Fibroblast of lung (primary cell): ENCODE data around the gene ITGA7. TPM values are rescaled to one million over a fixed set of nuclear protein-coding genes. Genes with fewer than 3 reads are reported as not detected.

ENCODE experiments used
- DNase-seq, 2 donors: peaks; one replicate each; pipeline versions ENCODE4 v3.0.0 to v3.0.0-alpha.2; 2010; ENCODE audit warnings: low read depth in 2 of 2
- H2AFZ ChIP-seq: 2 replicates; pipeline ENCODE4 v1.5.1; 2012; ENCODE audit warnings: low read length, control low read depth, inconsistent platforms
- H3K27ac ChIP-seq: 2 replicates; pipeline ENCODE4 v1.5.1; 2011; ENCODE audit warnings: low read length, control low read depth; ENCODE audit not compliant: insufficient read depth
- H3K27me3 ChIP-seq: 2 replicates; pipeline ENCODE4 v1.5.1; 2011; ENCODE audit warnings: mild to moderate bottlenecking, low read length; ENCODE audit not compliant: control insufficient read depth, insufficient read depth
- H3K36me3 ChIP-seq: 2 replicates; pipeline ENCODE4 v1.5.1; 2011; ENCODE audit warnings: low read length; ENCODE audit not compliant: control insufficient read depth, insufficient read depth
- H3K4me1 ChIP-seq: 2 replicates; pipeline ENCODE4 v1.5.1; 2011; ENCODE audit warnings: low read length; ENCODE audit not compliant: control insufficient read depth, insufficient read depth; ENCODE audit errors: extremely low read depth
- H3K4me2 ChIP-seq: 2 replicates; pipeline ENCODE4 v1.5.1; 2011; ENCODE audit warnings: low read length, control low read depth; ENCODE audit not compliant: insufficient read depth; ENCODE audit errors: extremely low read depth
- H3K4me3 ChIP-seq, 4 experiments: fragments of 200-600 bp in 1 of 4; sonication (generic) in 1 of 4; replicated peaks in 1 of 4; 2 replicates each; pipeline ENCODE4 v1.5.1; 2011 to 2016; ENCODE audit warnings: low read length in 4 of 4, low read depth in 3 of 4, mild to moderate bottlenecking in 3 of 4, control low read depth in 2 of 4, inconsistent platforms in 1 of 4, mixed read lengths in 1 of 4; ENCODE audit not compliant: insufficient read depth in 1 of 4; ENCODE audit errors: control extremely low read depth in 1 of 4
- H3K79me2 ChIP-seq: 2 replicates; pipeline ENCODE4 v1.5.1; 2012; ENCODE audit warnings: mild to moderate bottlenecking, low read length, inconsistent platforms; ENCODE audit not compliant: control insufficient read depth, insufficient read depth
- H3K9ac ChIP-seq: 2 replicates; pipeline ENCODE4 v1.5.1; 2011; ENCODE audit warnings: mild to moderate bottlenecking, low read length, control low read depth; ENCODE audit not compliant: insufficient read depth
- H3K9me3 ChIP-seq: 2 replicates; pipeline ENCODE4 v1.5.1; 2012; ENCODE audit warnings: low read depth, low read length; ENCODE audit not compliant: control insufficient read depth, insufficient read depth
- H4K20me1 ChIP-seq: 2 replicates; pipeline ENCODE4 v1.5.1; 2011; ENCODE audit warnings: low read length; ENCODE audit not compliant: control insufficient read depth, insufficient read depth; ENCODE audit errors: extremely low read depth
- EZH2 ChIP-seq: IDR thresholded peaks from 2 replicates; pipeline ENCODE4 v1.5.1; 2012; ENCODE audit warnings: low read length, control low read depth, mild to moderate bottlenecking; ENCODE audit errors: missing control alignments
- polyA plus RNA-seq, 2 donors: library from polyadenylated mRNA; depleted of rRNA in 1 of 2; stranded (reverse) in 1 of 2; unstranded in 1 of 2; fragments of >200 nt; gene quantifications; 2 replicates each; pipeline ENCODE4 v1.2.1, GENCODE V29; 2011 to 2012; ENCODE audit warnings: missing spikeins in 1 of 2
- total RNA-seq: library from RNA; depleted of rRNA; stranded (reverse); fragments of >200 nt; gene quantifications from 2 replicates; pipeline ENCODE4 v1.2.1, GENCODE V29; 2014
- TF ChIP-seq, protein P1 (sequence below), 2 donors: IDR thresholded peaks in 1 of 2; conservative IDR thresholded peaks in 1 of 2; 1 replicate in 1 of 2; 2 replicates in 1 of 2; pipeline ENCODE4 v1.5.1; 2011 to 2012; ENCODE audit warnings: low read length in 2 of 2, control low read depth in 1 of 2, inconsistent platforms in 1 of 2, low read depth in 1 of 2, mild to moderate bottlenecking in 1 of 2

ITGA7 gene
- total and polyA plus RNA-seq, 2 donors (not counting 1 experiment from before 2014, with no cell fraction given) = 42.7 to 130 TPM

DNA sequence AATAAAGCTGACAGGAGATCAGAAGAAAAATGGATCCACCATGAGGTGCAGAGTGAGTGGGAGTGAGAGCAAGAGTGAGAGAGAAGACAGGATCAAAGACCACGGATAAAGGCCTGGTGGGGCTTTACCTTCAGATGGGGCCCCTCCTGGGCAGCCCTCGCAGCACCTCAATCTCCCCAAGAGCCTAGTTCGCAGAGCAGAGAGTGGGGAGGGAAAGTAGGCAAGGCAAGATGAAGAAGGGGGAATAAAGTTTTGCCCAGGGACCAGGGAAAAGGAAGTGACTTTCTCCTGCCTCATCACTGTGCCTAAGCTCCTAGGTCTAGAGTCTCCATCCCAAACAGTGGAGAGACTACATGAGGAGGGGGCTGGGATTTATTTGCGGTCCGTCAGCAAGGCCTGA is 60.7 kb downstream of the ITGA7 start:
- Histone ChIP-seq H3K4me3 (no peak overlapping the region), H3K9me3 (no peaks in the 10 kb centered on the region), H3K79me2 (no peaks in the 10 kb centered on the region), H3K36me3 (no peaks in the 10 kb centered on the region), H4K20me1 (no peaks in the 10 kb centered on the region), H3K4me1 (no peaks in the 10 kb centered on the region), H3K27me3 (peaks cover 7% of the 10 kb centered on the region), H3K9ac (no peak overlapping the region), H3K4me2 (no peak overlapping the region), H2AFZ (no peak overlapping the region), H3K27ac (no peak overlapping the region)
- no peak for DNase-seq
- TF ChIP-seq, protein P1, sequence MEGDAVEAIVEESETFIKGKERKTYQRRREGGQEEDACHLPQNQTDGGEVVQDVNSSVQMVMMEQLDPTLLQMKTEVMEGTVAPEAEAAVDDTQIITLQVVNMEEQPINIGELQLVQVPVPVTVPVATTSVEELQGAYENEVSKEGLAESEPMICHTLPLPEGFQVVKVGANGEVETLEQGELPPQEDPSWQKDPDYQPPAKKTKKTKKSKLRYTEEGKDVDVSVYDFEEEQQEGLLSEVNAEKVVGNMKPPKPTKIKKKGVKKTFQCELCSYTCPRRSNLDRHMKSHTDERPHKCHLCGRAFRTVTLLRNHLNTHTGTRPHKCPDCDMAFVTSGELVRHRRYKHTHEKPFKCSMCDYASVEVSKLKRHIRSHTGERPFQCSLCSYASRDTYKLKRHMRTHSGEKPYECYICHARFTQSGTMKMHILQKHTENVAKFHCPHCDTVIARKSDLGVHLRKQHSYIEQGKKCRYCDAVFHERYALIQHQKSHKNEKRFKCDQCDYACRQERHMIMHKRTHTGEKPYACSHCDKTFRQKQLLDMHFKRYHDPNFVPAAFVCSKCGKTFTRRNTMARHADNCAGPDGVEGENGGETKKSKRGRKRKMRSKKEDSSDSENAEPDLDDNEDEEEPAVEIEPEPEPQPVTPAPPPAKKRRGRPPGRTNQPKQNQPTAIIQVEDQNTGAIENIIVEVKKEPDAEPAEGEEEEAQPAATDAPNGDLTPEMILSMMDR (conservative IDR thresholded peaks at IDR 0.05 in 1 of 2, IDR thresholded peaks at IDR 0.05 in 1 of 2; ENCODE audit: low read depth in 1 of 2, low read length in 2 of 2) = no peak
- TF ChIP-seq EZH2 = no peak

DNA sequence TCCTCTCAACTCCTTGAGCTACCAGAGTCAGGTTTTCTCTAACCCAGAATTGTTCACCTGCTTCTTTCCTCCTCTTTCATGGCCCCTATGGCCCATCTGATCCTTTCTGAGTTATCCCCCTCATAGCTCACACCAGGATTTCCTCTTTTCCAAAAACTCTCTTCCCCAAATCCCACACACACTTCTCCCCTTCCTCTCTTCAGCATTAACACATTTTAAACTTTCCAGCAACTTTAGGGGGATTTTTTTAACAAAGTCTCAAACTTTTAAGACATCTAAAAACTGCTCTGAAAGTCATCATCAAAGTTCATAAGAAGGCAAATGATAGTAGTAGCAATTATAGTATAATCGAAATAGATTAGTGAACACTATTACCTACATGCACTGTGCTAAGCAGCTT is 63.1 kb downstream of the ITGA7 start:
- Histone ChIP-seq H3K9me3 (no peaks in the 10 kb centered on the region), H3K4me1 (no peaks in the 10 kb centered on the region)
- TF ChIP-seq, protein P1 (conservative IDR thresholded peaks at IDR 0.05 in 1 of 2, IDR thresholded peaks at IDR 0.05 in 1 of 2; ENCODE audit: low read depth in 1 of 2, low read length in 2 of 2) = no peak
- TF ChIP-seq EZH2 = no peak

DNA sequence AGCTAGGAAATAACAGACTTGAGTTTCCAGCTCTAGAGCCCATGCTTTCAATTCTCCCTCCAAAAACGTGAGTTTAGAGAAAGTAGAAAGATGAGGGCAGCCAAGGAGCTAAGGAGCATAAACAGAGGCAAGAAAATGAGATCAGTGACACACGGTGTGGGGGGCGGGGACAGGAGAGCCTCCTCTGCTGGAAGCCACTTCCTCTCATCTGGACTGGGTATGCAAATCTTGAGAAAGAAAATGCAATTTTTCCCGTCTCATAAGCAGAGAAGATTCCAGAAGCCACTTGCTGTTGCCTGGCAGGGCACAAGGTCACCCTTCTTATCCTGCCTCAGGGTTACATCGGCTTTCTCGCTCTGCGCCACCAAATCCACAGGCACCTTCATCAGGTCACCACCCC is 65.0 kb downstream of the ITGA7 start:
- Histone ChIP-seq H3K27ac (no peak overlapping the region), H3K27me3 (peaks cover 11% of the 10 kb centered on the region), H3K9ac (no peak overlapping the region), H2AFZ (no peak overlapping the region), H3K79me2 (no peaks in the 10 kb centered on the region), H4K20me1 (no peaks in the 10 kb centered on the region), H3K9me3 (no peaks in the 10 kb centered on the region), H3K36me3 (no peaks in the 10 kb centered on the region), H3K4me1 (no peaks in the 10 kb centered on the region), H3K4me2 (no peak overlapping the region), H3K4me3 (no peak overlapping the region)
- DNase-seq = no peak
- TF ChIP-seq, protein P1 (conservative IDR thresholded peaks at IDR 0.05 in 1 of 2, IDR thresholded peaks at IDR 0.05 in 1 of 2; ENCODE audit: low read depth in 1 of 2, low read length in 2 of 2) = no peak
- TF ChIP-seq EZH2 = no peak

More for the DNA sequence above, 63.1 kb downstream of the ITGA7 start:
- H3K27me3 ChIP-seq = peaks cover 7% of the 10 kb centered on the region
- no peak overlapping the region for H3K27ac ChIP-seq
- H3K36me3 ChIP-seq = no peaks in the 10 kb centered on the region
- no peak overlapping the region for H2AFZ ChIP-seq
- H3K9ac ChIP-seq = no peak overlapping the region
- H3K4me3 ChIP-seq = no peak overlapping the region
- no peaks in the 10 kb centered on the region for H4K20me1 ChIP-seq
- H3K79me2 ChIP-seq = no peaks in the 10 kb centered on the region
- no peak overlapping the region for H3K4me2 ChIP-seq
- no peak for DNase-seq
